Mesodermal cell (in vitro differentiated cells): ENCODE measurements around the gene GLDN.

ENCODE experiments used
- H3K27ac ChIP-seq: 2 replicates; pipeline ENCODE4 v1.7.0; 2013; ENCODE audit warnings: mild to moderate bottlenecking, low read depth, low read length, moderate library complexity; ENCODE audit not compliant: severe bottlenecking
- H3K36me3 ChIP-seq: 2 replicates; pipeline ENCODE4 v1.7.1; 2013; ENCODE audit warnings: mild to moderate bottlenecking, low read length, moderate library complexity; ENCODE audit not compliant: control insufficient read depth, insufficient read depth
- H3K4me1 ChIP-seq: one replicate; pipeline ENCODE4 v1.7.1; 2013; ENCODE audit warnings: mild to moderate bottlenecking, low read length; ENCODE audit not compliant: insufficient read depth, control insufficient read depth, poor library complexity, severe bottlenecking
- H3K4me3 ChIP-seq: 2 replicates; pipeline ENCODE4 v1.7.0; 2013; ENCODE audit warnings: low read length, control low read depth, mild to moderate bottlenecking; ENCODE audit not compliant: insufficient read depth, poor library complexity, severe bottlenecking; ENCODE audit errors: extremely low read depth
- H3K9me3 ChIP-seq: 2 replicates; pipeline ENCODE4 v1.7.1; 2013; ENCODE audit warnings: mild to moderate bottlenecking, low read length, moderate library complexity; ENCODE audit not compliant: control insufficient read depth
- whole genome bisulfite sequencing, 2 experiments: methylation state at CpG; one replicate each; pipeline ENCODE4 v1.1.5; 2013; ENCODE audit warnings: missing lambda C conversion rate in 2 of 2; ENCODE audit not compliant: insufficient coverage in 2 of 2; 5-methylcytosine and 5-hydroxymethylcytosine counted together

GLDN gene

DNA sequence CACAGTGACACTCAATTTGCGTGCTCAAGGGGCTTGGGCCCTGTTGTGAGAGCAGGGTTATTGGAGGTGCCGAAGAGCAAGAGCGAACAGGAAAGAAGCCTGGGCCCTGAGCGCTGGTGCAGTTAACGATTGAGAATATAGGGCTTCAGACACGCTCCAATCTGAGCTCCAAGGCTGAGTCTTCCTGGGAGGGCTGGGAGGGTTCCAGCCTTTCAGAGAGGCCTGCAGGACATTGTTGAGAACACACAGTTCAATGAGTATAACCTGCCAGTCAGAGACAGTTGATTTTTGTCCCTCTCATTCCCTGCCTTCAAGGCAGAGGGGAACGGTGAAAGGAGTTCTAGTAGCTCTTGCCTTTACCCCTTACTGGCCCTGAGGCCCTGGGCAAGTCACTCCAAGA is 47.3 kb downstream of the GLDN start:
- no peak overlapping the region for H3K4me3 ChIP-seq
- H3K27ac ChIP-seq = no peak overlapping the region
- H3K9me3 ChIP-seq = no peaks in the 10 kb centered on the region
- no peaks in the 10 kb centered on the region for H3K4me1 ChIP-seq
- H3K36me3 ChIP-seq = no peaks in the 10 kb centered on the region
- WGBS, 2 experiments = 91 to 100% methylated on average over 6 to 7 of the region's 7 CpGs

DNA sequence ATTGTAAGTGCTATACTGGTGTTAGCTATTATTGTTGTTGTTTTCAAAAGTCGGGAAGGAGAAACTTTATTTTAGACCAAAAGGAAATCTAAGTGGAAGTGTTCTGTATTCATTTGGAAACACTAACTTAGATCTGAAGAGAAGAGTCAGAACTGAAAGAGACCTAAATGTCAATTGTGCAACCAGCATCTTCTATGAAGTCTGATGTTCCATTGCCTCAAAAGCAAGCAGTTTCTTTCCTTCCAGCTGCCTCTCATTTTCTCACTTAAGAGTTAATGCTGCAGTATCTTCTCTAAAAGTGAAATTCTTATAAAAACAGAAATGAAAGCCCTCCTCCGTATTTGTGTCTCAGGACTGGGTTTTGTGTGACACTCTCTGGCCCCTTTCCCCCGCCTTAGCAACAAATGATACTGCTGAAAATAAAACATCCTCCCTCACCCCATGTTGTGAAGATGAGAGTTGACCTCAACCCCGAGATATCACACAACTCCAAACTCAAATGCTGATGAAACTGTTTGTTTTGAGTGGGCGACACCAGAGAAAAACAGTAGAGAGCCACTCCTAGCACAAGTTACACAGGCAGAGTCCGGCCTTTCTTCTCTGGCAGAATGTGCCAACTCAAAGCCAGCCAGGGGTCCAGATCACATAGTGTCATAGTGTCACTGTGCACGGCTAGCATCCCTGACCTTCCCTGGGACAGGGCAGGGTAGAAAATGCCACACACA is 48.9 kb downstream of the GLDN start:
- H3K27ac ChIP-seq = no peak overlapping the region
- H3K4me3 ChIP-seq = no peak overlapping the region
- 71 to 81% methylated on average over 3 to 6 of the region's 7 CpGs for WGBS, 2 experiments
- H3K36me3 ChIP-seq = no peaks in the 10 kb centered on the region
- H3K9me3 ChIP-seq = no peaks in the 10 kb centered on the region
- H3K4me1 ChIP-seq = no peaks in the 10 kb centered on the region

DNA sequence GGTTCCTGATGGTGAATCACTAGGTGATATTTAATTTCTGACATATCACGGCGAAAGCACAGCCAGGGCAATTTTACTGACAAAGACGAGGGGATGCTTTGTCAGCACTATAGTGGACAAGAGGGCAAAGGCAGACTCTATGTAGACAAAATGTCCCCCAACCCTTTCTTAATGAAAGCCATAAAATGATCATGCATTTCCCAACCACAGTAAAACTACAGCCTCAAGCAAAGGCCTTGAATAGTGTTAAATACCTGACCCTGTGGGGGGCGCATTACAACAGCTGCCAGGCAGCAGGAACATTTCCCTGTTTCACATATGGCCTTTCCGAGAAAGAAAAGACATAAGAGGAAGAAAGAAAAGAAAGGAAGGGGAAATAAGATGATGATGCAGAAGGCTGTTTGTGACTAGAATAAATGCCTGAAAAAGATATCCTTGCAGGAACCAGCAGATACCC is 49.5 kb downstream of the GLDN start:
- no peak overlapping the region for H3K4me3 ChIP-seq
- H3K36me3 ChIP-seq = no peaks in the 10 kb centered on the region
- no peaks in the 10 kb centered on the region for H3K4me1 ChIP-seq
- WGBS, 2 experiments = 58% methylated on average over 5 of the region's 5 CpGs; no CpG with 5 or more reads in 1 of the 2 experiments
- H3K9me3 ChIP-seq = no peaks in the 10 kb centered on the region
- H3K27ac ChIP-seq = no peak overlapping the region

DNA sequence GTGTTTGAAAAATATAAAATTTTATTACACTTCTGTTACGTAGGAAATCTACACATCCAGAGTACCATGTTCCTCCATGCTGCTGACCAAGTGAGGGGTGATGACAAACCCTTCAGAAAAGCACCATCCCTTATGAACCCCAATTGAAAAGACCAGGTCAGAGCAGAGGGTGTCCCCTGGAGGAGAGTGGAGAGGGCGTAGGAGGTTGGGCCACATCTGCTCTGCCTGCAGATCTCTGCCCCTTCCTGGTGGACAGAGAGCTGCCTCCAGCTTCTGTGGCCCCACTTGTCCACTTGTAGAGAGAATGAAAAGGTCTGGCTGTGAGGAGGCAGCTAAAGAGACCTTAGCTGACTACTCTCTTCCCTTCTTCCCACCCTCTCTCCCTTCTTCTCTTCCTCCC is 55.5 kb downstream of the GLDN start:
- 100% methylated on average over 1 of the region's 2 CpGs; no CpG with 5 or more reads in 1 of the 2 experiments for WGBS, 2 experiments
- no peak overlapping the region for H3K27ac ChIP-seq
- H3K36me3 ChIP-seq = no peaks in the 10 kb centered on the region
- peaks cover 3% of the 10 kb centered on the region for H3K4me1 ChIP-seq
- H3K9me3 ChIP-seq = no peaks in the 10 kb centered on the region
- H3K4me3 ChIP-seq = no peak overlapping the region

DNA sequence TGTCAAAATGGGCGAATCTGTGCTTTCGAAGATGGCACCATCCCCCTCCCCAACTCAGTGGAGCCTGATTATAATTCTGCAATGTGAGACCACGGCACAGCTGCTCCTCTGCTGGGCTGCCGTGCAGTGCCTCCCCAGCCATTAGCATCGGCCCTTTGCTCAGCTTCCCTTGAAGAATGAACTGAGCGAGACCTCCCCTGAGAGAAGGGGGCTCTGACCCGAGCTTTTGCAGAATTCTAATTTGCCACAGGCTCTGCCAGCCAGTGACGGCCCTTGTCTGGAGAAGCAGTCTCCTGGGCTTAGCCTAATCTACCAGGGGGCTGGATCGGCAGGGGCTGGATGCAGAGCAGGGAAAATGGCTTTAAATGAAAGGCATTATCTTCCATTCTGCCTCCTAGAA is 57.2 kb downstream of the GLDN start:
- Histone ChIP-seq H3K9me3 (no peaks in the 10 kb centered on the region), H3K36me3 (no peaks in the 10 kb centered on the region), H3K4me1 (peaks cover 3% of the 10 kb centered on the region), H3K27ac (no peak overlapping the region), H3K4me3 (no peak overlapping the region)
- whole genome bisulfite sequencing, 2 experiments = 77 to 79% methylated on average over 8 to 9 of the region's 9 CpGs

DNA sequence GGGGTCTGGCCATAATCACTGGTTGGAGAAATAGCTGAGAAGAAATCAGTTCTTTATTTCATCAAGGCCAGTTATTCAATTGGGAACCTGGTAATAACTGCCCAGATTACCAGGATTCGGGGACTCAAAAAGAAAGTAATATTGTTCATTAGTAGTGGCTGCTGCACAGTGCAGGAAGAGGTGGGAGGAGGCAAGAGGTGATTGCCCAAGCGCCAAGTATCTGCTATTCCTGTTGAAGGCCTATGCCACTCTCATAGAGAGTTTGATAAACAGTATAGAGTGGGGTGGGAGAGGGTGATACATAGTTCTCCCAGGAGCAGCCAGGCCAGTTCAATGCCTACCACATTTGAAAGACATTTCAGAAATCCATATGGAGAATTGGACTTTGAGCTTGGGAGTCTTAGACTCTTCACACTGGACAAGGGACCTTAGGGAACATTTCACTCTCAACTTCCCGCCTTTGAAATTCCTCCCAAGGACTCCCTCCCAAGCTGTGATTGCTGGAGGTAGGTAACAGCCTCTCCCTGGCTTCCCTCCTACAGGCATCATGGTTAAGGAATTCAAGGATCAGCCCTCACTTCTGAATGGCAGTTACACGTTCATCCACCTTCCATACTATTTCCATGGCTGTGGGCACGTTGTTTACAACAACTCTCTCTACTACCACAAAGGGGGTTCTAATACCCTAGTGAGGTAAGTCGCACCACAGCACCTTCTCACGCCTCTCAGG is 59.8 kb downstream of the GLDN start:
- H3K27ac ChIP-seq = no peak overlapping the region
- H3K4me1 ChIP-seq = peaks cover 3% of the 10 kb centered on the region
- no peaks in the 10 kb centered on the region for H3K36me3 ChIP-seq
- no peak overlapping the region for H3K4me3 ChIP-seq
- H3K9me3 ChIP-seq = no peaks in the 10 kb centered on the region
- WGBS, 2 experiments = 87 to 88% methylated on average over 5 to 7 of the region's 7 CpGs

DNA sequence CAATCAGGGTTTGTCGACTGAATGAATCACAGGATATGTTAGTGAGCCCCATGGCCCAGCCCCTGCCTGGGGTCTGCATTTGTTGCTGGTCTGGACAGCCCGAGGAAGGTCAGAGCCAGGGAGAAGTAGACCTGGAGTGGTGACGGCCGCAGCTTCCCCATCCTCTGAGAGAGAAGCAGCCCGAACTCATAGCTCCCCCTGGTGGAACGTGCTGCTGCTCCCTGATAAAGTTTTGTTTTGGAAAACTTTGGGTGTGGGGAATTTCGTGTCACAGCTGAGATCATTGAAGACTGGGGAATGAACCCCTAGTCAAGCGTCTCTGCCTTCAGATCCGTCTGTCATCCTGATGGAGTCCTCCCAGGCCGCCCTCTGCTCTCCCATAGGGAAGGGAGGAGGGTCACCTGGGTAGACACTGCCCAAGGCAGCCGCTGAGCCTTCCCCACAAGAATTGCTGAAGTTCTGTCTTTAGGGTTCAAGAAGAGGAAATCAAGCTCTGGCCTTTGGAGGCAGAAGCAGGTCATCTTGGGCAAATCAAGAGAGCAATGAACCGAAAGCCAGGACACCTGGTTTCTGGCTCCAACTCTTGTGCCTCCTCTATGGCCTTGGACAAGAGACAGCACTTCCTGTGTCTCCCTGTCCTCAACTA is 60.5 kb downstream of the GLDN start:
- Histone ChIP-seq H3K4me3 (no peak overlapping the region), H3K27ac (no peak overlapping the region), H3K9me3 (no peaks in the 10 kb centered on the region), H3K36me3 (no peaks in the 10 kb centered on the region), H3K4me1 (peaks cover 3% of the 10 kb centered on the region)
- WGBS, 2 experiments = 44 to 48% methylated on average over 10 of the region's 12 CpGs

DNA sequence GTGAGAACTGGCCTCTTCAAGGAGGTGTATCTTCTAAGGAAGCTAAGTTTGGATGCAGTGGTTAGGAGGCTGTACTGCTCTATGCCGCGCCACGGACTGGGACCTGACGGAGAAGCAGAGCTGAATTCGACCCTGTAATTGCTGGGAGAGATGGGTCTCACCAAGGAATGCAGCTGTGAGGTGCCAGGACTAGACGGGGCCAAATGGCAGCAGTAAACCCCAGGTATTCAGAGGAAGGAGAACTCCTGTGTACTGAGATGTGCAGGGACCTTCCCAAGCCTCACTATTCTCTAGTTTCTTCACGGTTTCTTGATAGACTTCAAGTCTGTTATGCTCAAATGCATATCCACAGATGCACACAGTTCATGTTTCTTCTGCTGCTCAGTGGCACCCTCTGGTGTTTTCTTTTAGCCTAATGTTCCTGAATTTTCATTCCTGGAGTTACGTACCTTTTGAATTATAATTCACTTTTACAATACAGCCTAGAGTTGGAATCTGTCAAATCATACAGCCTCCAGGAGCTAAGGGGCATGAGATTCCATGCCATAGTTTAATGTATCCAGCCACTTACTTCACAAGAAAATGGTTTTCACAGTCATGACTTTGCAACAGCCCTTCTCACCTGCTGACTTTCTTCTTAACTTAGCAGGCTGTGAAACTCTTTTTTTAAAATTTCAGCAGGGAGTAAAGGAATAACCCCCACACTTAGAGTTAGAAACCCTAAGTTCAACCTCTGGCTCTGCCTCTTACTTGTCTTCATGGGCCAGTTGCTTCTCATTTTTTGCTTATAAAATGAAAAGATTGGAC is 61.8 kb downstream of the GLDN start:
- no peaks in the 10 kb centered on the region for H3K9me3 ChIP-seq
- 85 to 89% methylated on average over 6 to 7 of the region's 8 CpGs for WGBS, 2 experiments
- no peak overlapping the region for H3K4me3 ChIP-seq
- peaks cover 3% of the 10 kb centered on the region for H3K4me1 ChIP-seq
- H3K27ac ChIP-seq = no peak overlapping the region
- no peaks in the 10 kb centered on the region for H3K36me3 ChIP-seq

DNA sequence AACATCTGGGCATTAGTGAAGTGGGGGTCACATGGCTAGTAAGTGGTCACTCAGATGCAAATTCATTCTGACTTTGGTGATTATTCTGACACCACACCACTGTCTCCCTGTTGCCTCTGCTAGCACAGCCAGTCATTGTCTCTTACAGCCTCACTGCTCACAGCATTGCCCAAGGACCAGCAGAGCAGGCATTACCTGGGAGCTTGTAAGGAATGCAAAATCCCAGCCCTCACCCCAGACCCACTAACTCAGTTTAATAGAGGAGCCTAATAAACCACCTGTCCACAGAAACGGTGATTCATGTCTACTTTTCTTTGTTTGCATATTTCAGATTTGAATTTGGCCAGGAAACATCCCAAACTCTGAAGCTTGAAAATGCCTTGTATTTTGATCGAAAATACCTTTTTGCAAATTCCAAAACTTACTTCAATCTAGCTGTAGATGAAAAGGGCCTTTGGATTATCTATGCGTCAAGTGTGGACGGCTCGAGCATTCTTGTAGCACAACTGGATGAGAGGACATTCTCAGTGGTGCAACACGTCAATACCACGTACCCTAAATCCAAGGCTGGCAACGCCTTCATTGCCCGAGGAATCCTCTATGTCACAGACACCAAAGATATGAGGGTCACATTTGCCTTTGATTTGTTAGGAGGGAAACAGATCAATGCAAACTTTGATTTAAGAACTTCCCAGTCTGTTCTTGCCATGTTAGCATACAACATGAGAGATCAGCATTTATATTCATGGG is 62.7 kb downstream of the GLDN start:
- Histone ChIP-seq H3K36me3 (no peaks in the 10 kb centered on the region), H3K9me3 (no peaks in the 10 kb centered on the region), H3K4me1 (peaks cover 3% of the 10 kb centered on the region), H3K27ac (no peak overlapping the region), H3K4me3 (no peak overlapping the region)
- 89 to 91% methylated on average over 7 to 8 of the region's 9 CpGs for WGBS, 2 experiments
